HS-27A (cell line): ENCODE measurements around the gene AGXT2.

Source experiments
- DNase-seq: peaks from one replicate; pipeline ENCODE4 v3.0.0-alpha.2; 2012; ENCODE audit warnings: low read depth, missing footprints

The AGXT2 gene

GRCh38 chr5:35047785-35048404 is at the start of gene AGXT2:
TSS of gene AGXT2 (minus strand) at chr5:35047949. CDS start at chr5:35047892, 57 bp downstream.
- DNase-seq: no peak

- no peak for DNase-seq
Measured at GRCh38 chr5:35096932-35097331, 49.2 kb upstream of the AGXT2 start.

GRCh38 chr5:35096216-35096615 is 48.5 kb upstream of the AGXT2 start:
- DNase-seq: no peak

- DNase-seq: no peak
Measured at GRCh38 chr5:35095366-35095765, 47.6 kb upstream of the AGXT2 start.

- DNase-seq: no peak
Measured at GRCh38 chr5:35094948-35095347, 47.2 kb upstream of the AGXT2 start.

- DNase-seq: no peak
Measured at GRCh38 chr5:35092703-35093102, 45.0 kb upstream of the AGXT2 start.

GRCh38 chr5:35091704-35092103 is 44.0 kb upstream of the AGXT2 start:
- DNase-seq: no peak

- DNase-seq: peak; percentile 48
Measured at GRCh38 chr5:35089334-35090314, 41.9 kb upstream of the AGXT2 start.

GRCh38 chr5:35087991-35088390 is 40.2 kb upstream of the AGXT2 start:
- peak; percentile 19 for DNase-seq

GRCh38 chr5:35083150-35083549 is 35.4 kb upstream of the AGXT2 start:
- DNase-seq: no peak

GRCh38 chr5:35082530-35082929 is 34.8 kb upstream of the AGXT2 start:
- no peak for DNase-seq

- DNase-seq: no peak
Measured at GRCh38 chr5:35081134-35081533, 33.4 kb upstream of the AGXT2 start.

GRCh38 chr5:35073160-35073559 is 25.4 kb upstream of the AGXT2 start:
- DNase-seq: no peak

- DNase-seq: no peak
Measured at GRCh38 chr5:35069188-35069587, 21.4 kb upstream of the AGXT2 start.

- DNase-seq: no peak
Measured at GRCh38 chr5:35067985-35068384, 20.2 kb upstream of the AGXT2 start.

GRCh38 chr5:35066260-35066795 is 18.6 kb upstream of the AGXT2 start:
- no peak for DNase-seq

GRCh38 chr5:35063414-35063813 is 15.7 kb upstream of the AGXT2 start:
- DNase-seq: no peak

GRCh38 chr5:35061211-35061770 is 13.5 kb upstream of the AGXT2 start:
- no peak for DNase-seq

GRCh38 chr5:35060236-35060635 is 12.5 kb upstream of the AGXT2 start:
- no peak for DNase-seq

GRCh38 chr5:35059251-35059650 is 11.5 kb upstream of the AGXT2 start:
- DNase-seq: no peak

GRCh38 chr5:35058374-35058788 is 10.6 kb upstream of the AGXT2 start:
- no peak for DNase-seq

- DNase-seq: no peak
Measured at GRCh38 chr5:35056686-35057085, 8.9 kb upstream of the AGXT2 start.

- no peak for DNase-seq
Measured at GRCh38 chr5:35052838-35053237, 5.1 kb upstream of the AGXT2 start.
